ENCODE data around the gene FAM216B. TPM values are rescaled to one million over a fixed set of nuclear protein-coding genes. Genes with fewer than 3 reads are reported as not detected.
"Not testable (repeated sequence)": the region's sequence is repeated elsewhere in the genome, so short reads cannot be mapped to it uniquely, and the experiment has no call there.

FAM216B gene
- total RNA-seq, 1 experiment from 2014 or later, result not detected

- in situ Hi-C loops (cut with HindIII; ENCODE audit: low pct_unique_long_range_greater_than_20kb, low sequenced_read_pairs), result no loop called here
- no peak for DNase-seq (ENCODE audit: low read depth)
Observed at GRCh38 chr13:42814868-42815267, 33.5 kb downstream of the FAM216B start.

- DNase-seq (ENCODE audit: low read depth), result no peak
- in situ Hi-C loops (cut with HindIII; ENCODE audit: low pct_unique_long_range_greater_than_20kb, low sequenced_read_pairs), result no loop called here
Observed at GRCh38 chr13:42815681-42816080, 34.3 kb downstream of the FAM216B start.

- in situ Hi-C loops (cut with HindIII; ENCODE audit: low pct_unique_long_range_greater_than_20kb, low sequenced_read_pairs), result no loop called here
- DNase-seq (ENCODE audit: low read depth), result no peak
Observed at GRCh38 chr13:42816538-42816937, 35.2 kb downstream of the FAM216B start.

- DNase-seq (ENCODE audit: low read depth); in situ Hi-C loops (cut with HindIII; ENCODE audit: low pct_unique_long_range_greater_than_20kb, low sequenced_read_pairs): not testable (repeated sequence)
Observed at GRCh38 chr13:42819687-42820086, 38.3 kb downstream of the FAM216B start.

GRCh38 chr13:42820451-42820850 lies 39.1 kb downstream of the FAM216B start:
- DNase-seq (ENCODE audit: low read depth), result no peak
- in situ Hi-C loops (cut with HindIII; ENCODE audit: low pct_unique_long_range_greater_than_20kb, low sequenced_read_pairs), result no loop called here

GRCh38 chr13:42821437-42821836 lies 40.1 kb downstream of the FAM216B start:
- no peak for DNase-seq (ENCODE audit: low read depth)
- in situ Hi-C loops (cut with HindIII; ENCODE audit: low pct_unique_long_range_greater_than_20kb, low sequenced_read_pairs), result no loop called here

GRCh38 chr13:42832341-42833096 lies 51.1 kb downstream of the FAM216B start:
- in situ Hi-C loops (cut with HindIII; ENCODE audit: low pct_unique_long_range_greater_than_20kb, low sequenced_read_pairs), result no loop called here
- DNase-seq (ENCODE audit: low read depth), result no peak

GRCh38 chr13:42834946-42835345 lies 53.6 kb downstream of the FAM216B start:
- in situ Hi-C loops (cut with HindIII; ENCODE audit: low pct_unique_long_range_greater_than_20kb, low sequenced_read_pairs), result no loop called here
- DNase-seq (ENCODE audit: low read depth), result no peak

GRCh38 chr13:42836930-42837690 lies 55.7 kb downstream of the FAM216B start:
- in situ Hi-C loops (cut with HindIII; ENCODE audit: low pct_unique_long_range_greater_than_20kb, low sequenced_read_pairs), result no loop called here
- DNase-seq (ENCODE audit: low read depth), result peak; percentile 12

Other genes with a start within 250 kb of the FAM216B start
- not detected in 2 replicates for gene TNFSF11, start 207.4 kb upstream of the FAM216B start, total RNA-seq (2014; rRNA removed; shearing (Covaris generic); ENCODE audit: low replicate concordance)
- not detected in 2 replicates for gene EPSTI1, start 210.7 kb downstream of the FAM216B start, total RNA-seq (2014; rRNA removed; shearing (Covaris generic); ENCODE audit: low replicate concordance)
- 0.03 TPM in 1 of 2 replicates, not detected in the other for gene DNAJC15, start 242.0 kb downstream of the FAM216B start, total RNA-seq (2014; rRNA removed; shearing (Covaris generic); ENCODE audit: low replicate concordance)

Measured in Caki2 (cell line).